GM10266 (cell line): ENCODE results near the gene SH2D3A.
"Not testable (repeated sequence)": the region's sequence is repeated elsewhere in the genome, so short reads cannot be mapped to it uniquely, and the experiment has no call there.

Experiments
- DNase-seq: peaks from one replicate; pipeline ENCODE4 v3.0.0; 2012; ENCODE audit errors: extremely low spot score
- CTCF ChIP-seq: IDR thresholded peaks from 2 replicates; pipeline ENCODE4 v1.5.1; 2012; ENCODE audit warnings: mild to moderate bottlenecking, low read depth; ENCODE audit not compliant: control insufficient read depth, insufficient read depth; ENCODE audit errors: missing control alignments

SH2D3A gene

GRCh38 chr19:6807291-6807690, 40.1 kb upstream of the SH2D3A start:
- DNase-seq: no peak
- TF ChIP-seq CTCF: no peak

- TF ChIP-seq CTCF: no peak
These were observed 39.3 kb upstream of the SH2D3A start for GRCh38 chr19:6806488-6806887.

GRCh38 chr19:6803036-6803404, 35.8 kb upstream of the SH2D3A start:
- no peak for TF ChIP-seq CTCF
- no peak for DNase-seq

More at GRCh38 chr19:6806488-6806887, 39.3 kb upstream of the SH2D3A start:
- DNase-seq: no peak

GRCh38 chr19:6802336-6803035, 35.3 kb upstream of the SH2D3A start:
- peak; percentile 47 for TF ChIP-seq CTCF
- DNase-seq: peak; percentile 61

GRCh38 chr19:6801485-6802086, 34.4 kb upstream of the SH2D3A start:
- DNase-seq: peak; percentile 76
- TF ChIP-seq CTCF: no peak

GRCh38 chr19:6800991-6801484, 33.8 kb upstream of the SH2D3A start:
- DNase-seq: no peak
- no peak for TF ChIP-seq CTCF

GRCh38 chr19:6800160-6800790, 33.0 kb upstream of the SH2D3A start:
- DNase-seq: not testable (repeated sequence)
